ELF-1 (cell line): Measurements from ENCODE around the gene IFT88.
"Not testable (repeated sequence)": the region's sequence is repeated elsewhere in the genome, so short reads cannot be mapped to it uniquely, and the experiment has no call there.

Experiments used
- DNase-seq: peaks from one replicate; pipeline ENCODE4 v3.0.0-alpha.2; 2016; ENCODE audit warnings: low read depth, low spot score

IFT88 gene

GRCh38 chr13:20633802-20634201, 66.8 kb downstream of the IFT88 start:
- no peak for DNase-seq

- no peak for DNase-seq
These were observed 69.1 kb downstream of the IFT88 start for GRCh38 chr13:20636079-20636478.

- DNase-seq, result no peak
These were observed 70.9 kb downstream of the IFT88 start for GRCh38 chr13:20637811-20638210.

GRCh38 chr13:20647758-20648157, 80.8 kb downstream of the IFT88 start:
- DNase-seq, result no peak

- no peak for DNase-seq
These were observed 86.0 kb downstream of the IFT88 start for GRCh38 chr13:20652946-20653345.

- no peak for DNase-seq
These were observed 87.2 kb downstream of the IFT88 start for GRCh38 chr13:20654156-20654555.

GRCh38 chr13:20658451-20659040, 91.6 kb downstream of the IFT88 start:
- DNase-seq, result no peak

GRCh38 chr13:20664351-20664750, 97.4 kb downstream of the IFT88 start:
- no peak for DNase-seq

GRCh38 chr13:20666948-20667347, 100.0 kb downstream of the IFT88 start:
- no peak for DNase-seq

GRCh38 chr13:20667857-20668437, 101.0 kb downstream of the IFT88 start:
- DNase-seq, result no peak

GRCh38 chr13:20669162-20669561, 102.2 kb downstream of the IFT88 start:
- no peak for DNase-seq

GRCh38 chr13:20671789-20672188, 104.8 kb downstream of the IFT88 start:
- no peak for DNase-seq

- no peak for DNase-seq
These were observed 105.8 kb downstream of the IFT88 start for GRCh38 chr13:20672772-20673171.

GRCh38 chr13:20673715-20674114, 106.8 kb downstream of the IFT88 start:
- no peak for DNase-seq

GRCh38 chr13:20676213-20676612, 109.3 kb downstream of the IFT88 start:
- DNase-seq, result no peak

- not testable (repeated sequence) for DNase-seq
These were observed 111.6 kb downstream of the IFT88 start for GRCh38 chr13:20678606-20679005.

- no peak for DNase-seq
These were observed 112.9 kb downstream of the IFT88 start for GRCh38 chr13:20679879-20680278.

- no peak for DNase-seq
These were observed 113.6 kb downstream of the IFT88 start for GRCh38 chr13:20680416-20681080.

- DNase-seq, result not testable (repeated sequence)
These were observed 114.5 kb downstream of the IFT88 start for GRCh38 chr13:20681481-20681880.

GRCh38 chr13:20682061-20682460, 115.1 kb downstream of the IFT88 start:
- no peak for DNase-seq

- DNase-seq, result no peak
These were observed 117.1 kb downstream of the IFT88 start for GRCh38 chr13:20684041-20684440.

- DNase-seq, result no peak
These were observed 117.6 kb downstream of the IFT88 start for GRCh38 chr13:20684546-20684945.

GRCh38 chr13:20685092-20685491, 118.1 kb downstream of the IFT88 start:
- DNase-seq, result no peak
